ENCODE data around the gene NUDT1.

NUDT1 gene

DNA sequence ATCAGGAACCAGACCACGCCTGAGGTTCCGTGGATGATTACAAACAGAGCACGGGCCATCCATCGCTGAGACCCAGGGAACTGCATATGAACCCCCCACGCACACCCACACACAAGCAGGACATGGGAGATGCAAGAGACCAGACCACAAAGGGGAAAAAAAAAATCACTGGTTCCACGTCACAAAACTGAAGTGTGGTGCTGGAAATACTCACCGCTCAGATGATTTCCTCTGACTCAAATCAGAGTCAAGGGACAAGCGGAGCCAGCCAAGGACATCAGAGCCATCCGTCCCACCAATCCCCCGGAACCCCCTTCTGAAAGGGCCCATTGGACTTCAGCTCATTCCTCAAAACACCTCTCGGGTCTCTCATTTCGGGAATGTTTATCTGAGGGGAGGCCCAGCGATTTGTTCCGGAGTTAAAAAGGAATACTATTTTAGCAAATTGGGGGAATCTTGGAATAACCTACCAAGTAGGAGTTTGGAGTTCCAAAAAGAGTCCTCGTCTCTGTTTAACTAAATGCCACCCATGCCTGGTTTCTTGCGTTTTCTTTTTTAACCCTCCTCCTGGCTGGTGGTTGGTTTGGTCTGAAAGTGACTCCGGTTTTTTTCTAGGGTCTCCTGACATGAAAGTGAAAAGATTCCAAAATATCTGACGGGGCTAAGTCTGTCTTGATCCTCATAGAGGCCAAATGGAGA lies 57.3 kb downstream of the NUDT1 start:
- DNase-seq (ENCODE audit: low spot score): no peak

DNA sequence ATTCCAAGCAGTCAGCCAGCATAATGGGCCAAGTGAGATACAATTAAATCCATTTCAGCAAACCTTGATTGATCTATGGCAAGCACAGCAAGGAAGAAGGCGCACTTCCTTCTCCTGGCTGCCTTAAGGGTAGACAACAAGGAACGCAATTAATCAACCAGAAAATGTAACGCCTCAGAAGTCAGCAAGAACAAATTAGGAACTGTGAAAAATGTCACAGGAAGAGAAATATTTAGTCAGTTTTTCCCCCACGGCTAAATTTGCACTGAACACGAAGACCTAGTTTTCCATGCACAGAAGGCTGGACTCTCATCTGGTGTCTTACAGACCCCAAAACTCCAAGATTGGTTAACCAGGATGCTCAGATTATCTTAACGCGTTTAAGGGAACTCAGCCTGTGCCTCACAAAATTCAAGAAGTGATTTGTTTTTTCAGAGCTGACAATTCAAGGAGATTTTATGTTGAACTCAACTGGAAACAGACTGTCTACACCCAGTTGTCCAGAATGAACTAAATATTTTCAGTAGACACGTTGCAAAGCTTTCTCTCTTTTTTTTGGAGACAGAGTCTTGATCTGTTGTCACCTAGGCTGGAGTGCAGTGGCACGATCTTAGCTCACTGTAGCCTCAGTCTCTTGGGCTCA lies 58.0 kb downstream of the NUDT1 start:
- no peak for DNase-seq (ENCODE audit: low spot score)

Measured in hematopoietic multipotent progenitor cell treated with erythropoietin and hydrocortisone succinate and interleukin-3 and kit ligand, for 17 days (in vitro differentiated cells).